HG02763 (cell line): ENCODE measurements around the gene PGAP1.

ENCODE experiments used
- ATAC-seq: cut with Tn5 transposase; IDR thresholded peaks from one replicate; pipeline ENCODE4 v1.9.1; 2021; ENCODE audit warnings: mild to moderate bottlenecking, moderate library complexity; ENCODE audit not compliant: unreplicated experiment

PGAP1 gene

GRCh38 chr2:196804381-196804780, 122.1 kb downstream of the PGAP1 start:
- ATAC-seq: no peak

DNA sequence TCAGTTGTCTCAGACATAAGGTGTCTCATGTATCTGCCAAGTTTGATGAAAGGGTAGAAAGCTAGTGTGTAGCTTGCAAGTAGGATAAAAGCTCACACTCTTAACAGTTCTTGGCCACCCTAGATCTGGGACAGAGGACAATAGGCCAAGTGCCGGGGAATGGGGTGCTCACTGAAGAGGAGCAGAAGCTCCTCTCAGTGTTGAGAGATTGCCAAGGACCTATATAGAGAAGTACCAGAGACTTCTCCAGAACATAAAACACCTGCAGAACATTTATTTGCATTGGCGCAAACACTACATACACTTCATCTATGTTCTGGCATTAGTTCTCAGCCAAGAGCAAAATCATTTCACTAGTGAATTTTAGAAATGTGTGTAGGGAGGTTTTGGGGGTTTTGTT, 124.1 kb downstream of the PGAP1 start:
- ATAC-seq: no peak

DNA sequence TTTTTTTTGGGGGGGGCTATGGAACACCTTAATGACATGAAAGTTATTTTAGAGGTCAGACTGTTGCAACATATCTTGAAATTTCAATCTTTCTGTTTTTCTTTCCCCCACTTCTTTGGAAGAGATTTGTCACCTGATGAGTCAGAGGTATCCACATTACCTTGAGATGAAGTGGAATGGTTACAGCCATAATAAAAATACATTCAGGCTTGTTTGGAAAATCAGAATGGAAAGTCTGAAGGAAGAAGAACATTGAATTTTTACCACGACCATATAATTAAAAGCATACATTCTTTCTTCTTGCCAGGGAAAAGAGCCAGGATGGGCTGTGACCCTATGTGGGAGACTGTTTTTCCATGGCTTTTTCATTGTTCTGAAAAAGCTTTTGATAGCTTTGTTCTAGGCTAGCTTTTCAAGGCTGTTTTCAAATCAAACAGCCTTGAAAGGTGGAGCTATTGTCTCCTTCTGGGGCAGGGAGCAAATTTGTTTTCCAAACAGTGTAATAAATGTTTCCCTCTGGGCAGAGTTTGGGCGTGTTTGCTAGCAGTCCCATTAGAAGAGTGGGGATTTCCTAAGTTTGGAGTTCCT, 124.7 kb downstream of the PGAP1 start:
- no peak for ATAC-seq

DNA sequence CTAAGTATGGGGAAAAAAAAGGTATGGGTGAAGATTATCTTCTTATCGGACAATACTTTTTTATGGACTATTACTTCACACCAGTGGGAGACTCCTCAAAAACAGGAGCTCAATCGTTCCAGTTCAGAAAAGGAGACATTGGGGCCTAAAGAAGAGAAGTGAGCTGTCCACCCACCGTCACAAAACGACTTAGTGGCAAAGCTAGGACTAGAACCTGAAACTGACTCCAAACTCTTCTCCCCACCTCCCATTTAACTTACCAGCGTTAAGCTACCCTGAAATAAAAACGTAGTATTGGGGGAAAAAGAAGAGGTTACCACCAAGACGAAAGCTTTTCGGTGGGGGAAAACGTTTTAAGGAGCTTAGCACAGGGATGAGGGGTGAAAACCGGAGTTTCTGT, 127.5 kb downstream of the PGAP1 start:
- ATAC-seq: no peak

GRCh38 chr2:196792865-196793264, 133.6 kb downstream of the PGAP1 start:
- no peak for ATAC-seq

- ATAC-seq: no peak
These were observed 142.9 kb downstream of the PGAP1 start for GRCh38 chr2:196783431-196784094.
